Esophagus (tissue), 2 donors: ENCODE data around the gene EWSR1. TPM values are rescaled to one million over a fixed set of nuclear protein-coding genes. Genes with fewer than 3 reads are reported as not detected.
"Not testable (repeated sequence)": the region's sequence is repeated elsewhere in the genome, so short reads cannot be mapped to it uniquely, and the experiment has no call there.

ENCODE experiments used
- H3K27ac ChIP-seq, 2 donors: one replicate each; pipeline ENCODE4 v1.5.1; 2013; ENCODE audit warnings: low read depth in 2 of 2, mild to moderate bottlenecking in 2 of 2, inconsistent platforms in 1 of 2, low read length in 1 of 2, moderate library complexity in 1 of 2
- H3K27me3 ChIP-seq, 2 donors: one replicate each; pipeline ENCODE4 v1.6.1; 2013; ENCODE audit warnings: low read length in 2 of 2, control low read depth in 1 of 2, mild to moderate bottlenecking in 1 of 2; ENCODE audit not compliant: insufficient read depth in 2 of 2, control insufficient read depth in 1 of 2
- H3K36me3 ChIP-seq, 2 donors: one replicate each; pipeline ENCODE4 v1.6.1; 2013; ENCODE audit warnings: low read length in 1 of 2; ENCODE audit not compliant: control insufficient read depth in 2 of 2, insufficient read depth in 2 of 2
- H3K4me1 ChIP-seq, 2 donors: one replicate each; pipeline ENCODE4 v1.6.1; 2013; ENCODE audit warnings: low read length in 1 of 2; ENCODE audit not compliant: control insufficient read depth in 2 of 2, insufficient read depth in 2 of 2
- H3K4me3 ChIP-seq, 2 donors: one replicate each; pipeline ENCODE4 v1.5.1; 2013; ENCODE audit warnings: low read length in 2 of 2, mild to moderate bottlenecking in 2 of 2, low read depth in 1 of 2, moderate library complexity in 1 of 2
- H3K9me3 ChIP-seq, 2 donors: one replicate each; pipeline ENCODE4 v1.6.1; 2013; ENCODE audit warnings: mild to moderate bottlenecking in 2 of 2, low read depth in 1 of 2, low read length in 1 of 2, moderate library complexity in 1 of 2; ENCODE audit not compliant: control insufficient read depth in 2 of 2, insufficient read depth in 1 of 2
- WGBS, 2 donors: extraction: QIAGEN DNeasy Blood & Tissue Kit; methylation state at CpG; one replicate each; pipeline ENCODE4 v1.1.7; 2013; 5-methylcytosine and 5-hydroxymethylcytosine counted together
- polyA plus RNA-seq, 2 donors: library from polyadenylated mRNA; stranded (reverse); fragments of 200-250 nt; gene quantifications; one replicate each; pipeline ENCODE4 v1.2.3, GENCODE V29; 2013
- donor health status: healthy with polysubstance abuse.
- donor health status: Bipolar disorder and iron deficiency.

Gene EWSR1
- polyA plus RNA-seq, 2 donors, result 103 to 138 TPM

GRCh38 chr22:29230972-29231875, 36.8 kb upstream of the EWSR1 start:
- peaks cover 0 to 3% of the 10 kb centered on the region in 2 donors for H3K4me1 ChIP-seq
- 89 to 92% methylated on average over 16 to 19 of the region's 19 CpGs for WGBS, 2 donors
- H3K9me3 ChIP-seq, result no peaks in the 10 kb centered on the region
- no peak overlapping the region for H3K4me3 ChIP-seq
- no peak overlapping the region for H3K27ac ChIP-seq
- no peaks in the 10 kb centered on the region for H3K27me3 ChIP-seq
- no peaks in the 10 kb centered on the region for H3K36me3 ChIP-seq

- Histone ChIP-seq H3K4me1 (no peaks in the 10 kb centered on the region), H3K9me3 (no peaks in the 10 kb centered on the region), H3K27ac (no peak overlapping the region), H3K27me3 (no peaks in the 10 kb centered on the region), H3K4me3 (no peak overlapping the region), H3K36me3 (no peaks in the 10 kb centered on the region)
- 67 to 78% methylated on average over 22 of the region's 22 CpGs for WGBS, 2 donors
These were observed 35.8 kb upstream of the EWSR1 start for GRCh38 chr22:29231971-29232959.

GRCh38 chr22:29233277-29233877, 34.7 kb upstream of the EWSR1 start:
- H3K4me1 ChIP-seq, result no peaks in the 10 kb centered on the region
- H3K36me3 ChIP-seq, result no peaks in the 10 kb centered on the region
- no peak overlapping the region for H3K27ac ChIP-seq
- WGBS, 2 donors, result 78 to 100% methylated on average over 1 of the region's 1 CpG
- no peak overlapping the region for H3K4me3 ChIP-seq
- H3K9me3 ChIP-seq, result no peaks in the 10 kb centered on the region
- H3K27me3 ChIP-seq, result no peaks in the 10 kb centered on the region

- H3K27me3 ChIP-seq, H3K4me3 ChIP-seq, H3K4me1 ChIP-seq, H3K27ac ChIP-seq, H3K36me3 ChIP-seq, H3K9me3 ChIP-seq: not testable (repeated sequence)
- WGBS, 2 donors, result 73 to 78% methylated on average over 9 of the region's 9 CpGs
These were observed 27.6 kb upstream of the EWSR1 start for GRCh38 chr22:29240481-29240880.

GRCh38 chr22:29243874-29244446, 24.1 kb upstream of the EWSR1 start:
- Histone ChIP-seq H3K27ac (no peak overlapping the region), H3K4me3 (no peak overlapping the region), H3K27me3 (no peaks in the 10 kb centered on the region), H3K4me1 (no peaks in the 10 kb centered on the region), H3K9me3 (peaks cover 0 to 2% of the 10 kb centered on the region in 2 donors), H3K36me3 (no peaks in the 10 kb centered on the region)
- WGBS, 2 donors, result 83 to 86% methylated on average over 11 of the region's 11 CpGs

- Histone ChIP-seq H3K9me3 (no peaks in the 10 kb centered on the region), H3K27ac (no peak overlapping the region), H3K4me3 (no peak overlapping the region), H3K36me3 (no peaks in the 10 kb centered on the region), H3K27me3 (no peaks in the 10 kb centered on the region), H3K4me1 (no peaks in the 10 kb centered on the region)
- WGBS, 2 donors, result 72 to 75% methylated on average over 7 of the region's 7 CpGs
These were observed 23.1 kb upstream of the EWSR1 start for GRCh38 chr22:29244785-29245625.

GRCh38 chr22:29245626-29246385, 22.3 kb upstream of the EWSR1 start:
- H3K36me3 ChIP-seq, result no peaks in the 10 kb centered on the region
- no peaks in the 10 kb centered on the region for H3K4me1 ChIP-seq
- no peak overlapping the region for H3K27ac ChIP-seq
- H3K9me3 ChIP-seq, result no peaks in the 10 kb centered on the region
- H3K4me3 ChIP-seq, result no peak overlapping the region
- H3K27me3 ChIP-seq, result no peaks in the 10 kb centered on the region
- 39 to 42% methylated on average over 11 of the region's 11 CpGs for WGBS, 2 donors

GRCh38 chr22:29247891-29248290, 20.2 kb upstream of the EWSR1 start:
- H3K27ac ChIP-seq, H3K9me3 ChIP-seq, H3K27me3 ChIP-seq, H3K4me3 ChIP-seq, H3K36me3 ChIP-seq, H3K4me1 ChIP-seq: not testable (repeated sequence)
- WGBS, 2 donors, result 95% methylated on average over 10 of the region's 10 CpGs
